SJCRH30 (cell line): Measurements from ENCODE around the gene KRTAP9-9. TPM values are rescaled to one million over a fixed set of nuclear protein-coding genes. Genes with fewer than 3 reads are reported as not detected.

Experiments
- DNase-seq, 2 experiments: peaks; one replicate each; pipeline ENCODE4 v3.0.0-alpha.2; 2015 to 2020
- H3K27ac ChIP-seq: fragments of 250-450 bp; sonication (Bioruptor Pico); 2 replicates; pipeline ENCODE4 v1.5.1; 2020; ENCODE audit warnings: mild to moderate bottlenecking, moderate library complexity
- H3K27me3 ChIP-seq: fragments of 250-450 bp; sonication (Bioruptor Pico); 2 replicates; pipeline ENCODE4 v1.5.1; 2020; ENCODE audit warnings: mild to moderate bottlenecking, moderate library complexity
- H3K36me3 ChIP-seq: fragments of 250-450 bp; sonication (Bioruptor Pico); 2 replicates; pipeline ENCODE4 v1.5.1; 2020; ENCODE audit warnings: mild to moderate bottlenecking, moderate library complexity
- H3K4me1 ChIP-seq: fragments of 250-450 bp; sonication (Bioruptor Pico); 2 replicates; pipeline ENCODE4 v1.5.1; 2020; ENCODE audit warnings: mild to moderate bottlenecking, moderate library complexity
- H3K4me3 ChIP-seq: fragments of 250-450 bp; sonication (Bioruptor Pico); 2 replicates; pipeline ENCODE4 v1.5.1; 2020; ENCODE audit warnings: mild to moderate bottlenecking, moderate library complexity
- H3K9me3 ChIP-seq: fragments of 250-450 bp; sonication (Bioruptor Pico); replicated peaks from 2 replicates; pipeline ENCODE4 v1.5.1; 2020; ENCODE audit warnings: mild to moderate bottlenecking, moderate library complexity
- total RNA-seq: library from RNA; depleted of rRNA; stranded (reverse); fragments of >200 nt; shearing (Covaris generic); gene quantifications from 2 replicates; pipeline ENCODE4 v1.2.3, GENCODE V29; 2014; rRNA removed

KRTAP9-9 gene
- total RNA-seq, 1 experiment from 2014 or later, result not detected

DNA sequence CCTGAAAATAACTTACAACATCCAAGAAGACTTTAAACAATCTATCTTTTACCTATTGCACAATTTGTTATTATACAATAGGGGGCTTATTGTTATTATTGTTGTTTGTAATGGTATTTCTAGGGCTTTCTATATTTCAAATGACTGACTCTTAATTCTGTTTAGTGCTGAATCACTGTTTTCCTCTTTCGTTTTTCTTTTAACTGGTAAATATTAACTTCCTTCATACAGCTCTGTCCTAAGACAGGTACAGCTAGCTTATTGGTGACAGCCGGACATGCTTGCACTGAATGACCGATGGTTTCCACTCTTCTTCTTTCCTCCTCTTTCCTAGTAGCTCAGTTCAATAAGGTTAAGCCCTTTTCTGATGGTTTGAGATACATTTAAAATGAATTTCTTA lies 31.9 kb downstream of the KRTAP9-9 start:
- H3K36me3 ChIP-seq, result no peaks in the 10 kb centered on the region
- no peak for DNase-seq

DNA sequence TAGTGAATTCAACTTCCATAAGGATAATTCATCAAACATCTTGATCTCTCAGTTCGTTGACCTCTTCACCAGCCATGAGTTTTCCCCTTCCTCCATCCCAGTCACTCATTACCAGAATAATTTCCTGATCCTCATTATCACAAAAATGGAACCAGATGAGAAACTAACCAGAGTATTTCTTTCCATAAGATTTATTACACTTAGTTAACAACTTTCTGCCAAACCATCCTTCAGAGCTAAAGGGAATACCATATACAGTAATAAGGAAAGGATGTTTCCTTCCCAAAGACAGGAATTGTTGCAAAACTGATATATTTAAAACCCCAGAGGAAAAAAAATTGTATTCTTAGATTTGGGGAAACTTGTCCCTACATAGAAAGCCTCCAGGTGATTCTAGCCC lies 38.8 kb downstream of the KRTAP9-9 start:
- no peaks in the 10 kb centered on the region for H3K4me1 ChIP-seq
- no peaks in the 10 kb centered on the region for H3K36me3 ChIP-seq
- H3K27ac ChIP-seq, result no peak overlapping the region
- no peaks in the 10 kb centered on the region for H3K27me3 ChIP-seq
- no peak overlapping the region for H3K4me3 ChIP-seq
- no peak for DNase-seq
- no peaks in the 10 kb centered on the region for H3K9me3 ChIP-seq

More for the DNA sequence above, 31.9 kb downstream of the KRTAP9-9 start:
- H3K4me1 ChIP-seq, result peaks cover 26% of the 10 kb centered on the region
- no peak overlapping the region for H3K4me3 ChIP-seq
- no peaks in the 10 kb centered on the region for H3K27me3 ChIP-seq
- no peak overlapping the region for H3K27ac ChIP-seq
- no peaks in the 10 kb centered on the region for H3K9me3 ChIP-seq

GRCh38 chr17:41296846-41297245 lies 41.7 kb downstream of the KRTAP9-9 start:
- Histone ChIP-seq H3K27ac (no peak overlapping the region), H3K9me3 (no peaks in the 10 kb centered on the region), H3K27me3 (no peaks in the 10 kb centered on the region), H3K36me3 (no peaks in the 10 kb centered on the region), H3K4me1 (no peaks in the 10 kb centered on the region), H3K4me3 (no peak overlapping the region)
- no peak for DNase-seq

- Histone ChIP-seq H3K27me3 (no peaks in the 10 kb centered on the region), H3K4me1 (no peaks in the 10 kb centered on the region), H3K4me3 (no peak overlapping the region), H3K36me3 (no peaks in the 10 kb centered on the region), H3K27ac (no peak overlapping the region), H3K9me3 (no peaks in the 10 kb centered on the region)
- DNase-seq, result no peak
These were observed 43.4 kb downstream of the KRTAP9-9 start for GRCh38 chr17:41298458-41299135.

DNA sequence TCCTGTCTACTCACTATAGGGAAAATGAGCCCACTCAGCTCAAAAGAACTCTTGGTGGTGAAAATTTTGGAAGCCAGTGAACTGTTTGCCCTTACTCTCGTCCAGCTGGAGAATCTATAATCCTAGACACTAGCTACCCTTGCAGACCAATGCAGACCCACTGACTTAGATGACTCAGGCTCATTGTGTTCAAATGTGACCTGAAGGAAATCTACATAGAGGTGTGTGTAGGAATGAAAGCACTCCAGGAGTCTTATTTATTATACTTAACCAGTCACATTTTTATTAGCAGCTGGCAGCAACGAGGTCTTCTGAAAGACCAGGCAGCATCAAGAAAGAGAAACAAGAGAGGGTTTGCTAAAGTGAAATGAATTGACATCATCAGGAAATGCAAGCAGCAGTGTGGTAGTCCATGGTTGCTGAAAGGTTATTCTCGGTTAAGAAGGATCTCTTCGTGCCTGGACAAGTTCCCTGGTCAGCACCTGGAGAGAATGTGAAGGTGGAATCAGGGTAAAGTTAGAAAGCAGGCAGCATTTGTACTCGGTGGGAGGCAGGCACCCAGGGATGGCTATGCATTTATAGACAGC lies 46.1 kb downstream of the KRTAP9-9 start:
- Histone ChIP-seq H3K9me3 (no peaks in the 10 kb centered on the region), H3K4me3 (no peak overlapping the region), H3K27ac (no peak overlapping the region), H3K4me1 (no peaks in the 10 kb centered on the region), H3K27me3 (no peaks in the 10 kb centered on the region), H3K36me3 (no peaks in the 10 kb centered on the region)
- no peak for DNase-seq

GRCh38 chr17:41301916-41302901 lies 47.0 kb downstream of the KRTAP9-9 start, which contains the start of gene KRTAP29-1:
Gene KRTAP29-1 (minus strand): TSS chr17:41302851. CDS start chr17:41302851, 0 bp downstream.
- Histone ChIP-seq H3K4me1 (no peaks in the 10 kb centered on the region), H3K27ac (no peak within 1 kb of the TSS), H3K36me3 (no peaks in the 10 kb centered on the region), H3K9me3 (no peaks in the 10 kb centered on the region), H3K4me3 (no peak within 1 kb of the TSS), H3K27me3 (no peaks in the 10 kb centered on the region)
- DNase-seq, result no peak

GRCh38 chr17:41302981-41303380 lies 47.8 kb downstream of the KRTAP9-9 start:
- Histone ChIP-seq H3K27me3 (no peaks in the 10 kb centered on the region), H3K4me3 (no peak overlapping the region), H3K4me1 (peaks cover 4% of the 10 kb centered on the region), H3K36me3 (no peaks in the 10 kb centered on the region), H3K9me3 (no peaks in the 10 kb centered on the region), H3K27ac (no peak overlapping the region)
- no peak for DNase-seq

GRCh38 chr17:41304091-41304490 lies 48.9 kb downstream of the KRTAP9-9 start:
- Histone ChIP-seq H3K9me3 (no peaks in the 10 kb centered on the region), H3K27me3 (no peaks in the 10 kb centered on the region), H3K4me3 (no peak overlapping the region), H3K4me1 (peaks cover 15% of the 10 kb centered on the region), H3K36me3 (no peaks in the 10 kb centered on the region), H3K27ac (no peak overlapping the region)
- DNase-seq, result no peak

Other genes with a start within 250 kb of the KRTAP9-9 start
- gene KRTAP3-1, start 246.3 kb upstream of the KRTAP9-9 start, total RNA-seq, result not detected in 2 replicates
- not detected in 2 replicates for gene KRTAP1-5, start 228.2 kb upstream of the KRTAP9-9 start, total RNA-seq
- not detected in 2 replicates for gene KRTAP1-4, start 225.2 kb upstream of the KRTAP9-9 start, total RNA-seq
- not detected in 2 replicates for gene KRTAP1-3, start 220.5 kb upstream of the KRTAP9-9 start, total RNA-seq
- gene KRTAP1-1, start 213.9 kb upstream of the KRTAP9-9 start, total RNA-seq, result not detected in 2 replicates
- not detected in 2 replicates for gene KRTAP2-1, start 208.1 kb upstream of the KRTAP9-9 start, total RNA-seq
- gene KRTAP2-2, start 200.2 kb upstream of the KRTAP9-9 start, total RNA-seq, result not detected in 2 replicates
- gene KRTAP2-3, start 195.3 kb upstream of the KRTAP9-9 start, total RNA-seq, result not detected in 2 replicates
- not detected in 2 replicates for gene KRTAP2-4, start 189.5 kb upstream of the KRTAP9-9 start, total RNA-seq
- gene KRTAP4-7, start 171.2 kb upstream of the KRTAP9-9 start, total RNA-seq, result 0.18 TPM in 1 of 2 replicates, not detected in the other
- not detected in 2 replicates for gene KRTAP4-8, start 157.2 kb upstream of the KRTAP9-9 start, total RNA-seq
- gene KRTAP4-16, start 153.2 kb upstream of the KRTAP9-9 start, total RNA-seq, result not detected in 2 replicates
- not detected in 2 replicates for gene KRTAP4-9, start 150.0 kb upstream of the KRTAP9-9 start, total RNA-seq
- not detected in 2 replicates for gene KRTAP4-11, start 137.0 kb upstream of the KRTAP9-9 start, total RNA-seq
- 0.22 TPM in 1 of 2 replicates, not detected in the other for gene KRTAP4-12, start 131.2 kb upstream of the KRTAP9-9 start, total RNA-seq
- gene KRTAP4-6, start 114.8 kb upstream of the KRTAP9-9 start, total RNA-seq, result not detected in 2 replicates
- gene KRTAP4-5, start 105.6 kb upstream of the KRTAP9-9 start, total RNA-seq, result not detected in 2 replicates
- gene KRTAP4-4, start 94.6 kb upstream of the KRTAP9-9 start, total RNA-seq, result not detected in 2 replicates
- gene KRTAP4-3, start 87.2 kb upstream of the KRTAP9-9 start, total RNA-seq, result not detected in 2 replicates
- gene KRTAP4-2, start 77.2 kb upstream of the KRTAP9-9 start, total RNA-seq, result 0.14 TPM in 1 of 2 replicates, not detected in the other
- gene KRTAP4-1, start 70.5 kb upstream of the KRTAP9-9 start, total RNA-seq, result not detected in 2 replicates
- gene KRTAP9-1, start 65.5 kb upstream of the KRTAP9-9 start, total RNA-seq, result not detected in 2 replicates
- gene KRTAP9-2, start 28.7 kb upstream of the KRTAP9-9 start, total RNA-seq, result not detected in 2 replicates
- not detected in 2 replicates for gene KRTAP9-3, start 22.9 kb upstream of the KRTAP9-9 start, total RNA-seq
- gene KRTAP9-8, start 17.4 kb upstream of the KRTAP9-9 start, total RNA-seq, result not detected in 2 replicates
- 0.10 TPM in 1 of 2 replicates, not detected in the other for gene KRTAP9-4, start 5.7 kb upstream of the KRTAP9-9 start, total RNA-seq
- gene KRTAP9-6, start 10.0 kb downstream of the KRTAP9-9 start, total RNA-seq, result not detected in 2 replicates
- gene KRTAP9-7, start 20.3 kb downstream of the KRTAP9-9 start, total RNA-seq, result not detected in 2 replicates
- not detected in 2 replicates for gene KRTAP29-1, start 47.5 kb downstream of the KRTAP9-9 start, total RNA-seq
- not detected in 2 replicates for gene KRTAP16-1, start 53.9 kb downstream of the KRTAP9-9 start, total RNA-seq
- not detected in 2 replicates for gene KRTAP17-1, start 60.3 kb downstream of the KRTAP9-9 start, total RNA-seq
- gene KRT33A, start 95.4 kb downstream of the KRTAP9-9 start, total RNA-seq, result not detected in 2 replicates
- not detected in 2 replicates for gene KRT33B, start 114.4 kb downstream of the KRTAP9-9 start, total RNA-seq
- gene KRT34, start 126.9 kb downstream of the KRTAP9-9 start, total RNA-seq, result 0.08 TPM in 1 of 2 replicates, not detected in the other
- gene KRT31, start 142.2 kb downstream of the KRTAP9-9 start, total RNA-seq, result 0.08 TPM in 1 of 2 replicates, not detected in the other
- not detected in 2 replicates for gene KRT37, start 169.2 kb downstream of the KRTAP9-9 start, total RNA-seq
- gene KRT38, start 185.6 kb downstream of the KRTAP9-9 start, total RNA-seq, result not detected in 2 replicates
- gene KRT32, start 212.0 kb downstream of the KRTAP9-9 start, total RNA-seq, result not detected in 2 replicates
- gene KRT35, start 225.8 kb downstream of the KRTAP9-9 start, total RNA-seq, result not detected in 2 replicates
- not detected in 2 replicates for gene KRT36, start 234.5 kb downstream of the KRTAP9-9 start, total RNA-seq